ENCODE data around the gene RCAN3.
"Not testable (repeated sequence)": the region's sequence is repeated elsewhere in the genome, so short reads cannot be mapped to it uniquely, and the experiment has no call there.

Gene RCAN3

GRCh38 chr1:24514946-24515345 is 12.3 kb downstream of the RCAN3 start:
- no peak overlapping the region for H3K4me3 ChIP-seq (ENCODE audit: low read length)
- TF ChIP-seq CTCF (conservative IDR thresholded peaks at IDR 0.05; ENCODE audit: low read length) = no peak
- DNase-seq (ENCODE audit: low read depth) = no peak

- peak; percentile 74 for DNase-seq (ENCODE audit: low read depth)
These were observed 13.1 kb downstream of the RCAN3 start for GRCh38 chr1:24515671-24516209.

GRCh38 chr1:24516506-24516905 is 13.9 kb downstream of the RCAN3 start:
- no peak for DNase-seq (ENCODE audit: low read depth)
- TF ChIP-seq CTCF (conservative IDR thresholded peaks at IDR 0.05; ENCODE audit: low read length) = no peak

More at GRCh38 chr1:24515671-24516209, 13.1 kb downstream of the RCAN3 start:
- H3K4me3 ChIP-seq (ENCODE audit: low read length) = not testable (repeated sequence)

GRCh38 chr1:24517898-24518297 is 15.3 kb downstream of the RCAN3 start:
- DNase-seq (ENCODE audit: low read depth) = no peak
- TF ChIP-seq CTCF (conservative IDR thresholded peaks at IDR 0.05; ENCODE audit: low read length) = no peak
- H3K4me3 ChIP-seq (ENCODE audit: low read length) = no peak overlapping the region

More at GRCh38 chr1:24516506-24516905, 13.9 kb downstream of the RCAN3 start:
- no peak overlapping the region for H3K4me3 ChIP-seq (ENCODE audit: low read length)

GRCh38 chr1:24520282-24520681 is 17.6 kb downstream of the RCAN3 start:
- not testable (repeated sequence) for H3K4me3 ChIP-seq (ENCODE audit: low read length); DNase-seq (ENCODE audit: low read depth)

- no peak for TF ChIP-seq CTCF (conservative IDR thresholded peaks at IDR 0.05; ENCODE audit: low read length)
- H3K4me3 ChIP-seq (ENCODE audit: low read length) = no peak overlapping the region
- DNase-seq (ENCODE audit: low read depth) = no peak
These were observed 23.0 kb downstream of the RCAN3 start for GRCh38 chr1:24525606-24526005.

- no peak overlapping the region for H3K4me3 ChIP-seq (ENCODE audit: low read length)
- TF ChIP-seq CTCF (conservative IDR thresholded peaks at IDR 0.05; ENCODE audit: low read length) = no peak
- DNase-seq (ENCODE audit: low read depth) = no peak
These were observed 23.4 kb downstream of the RCAN3 start for GRCh38 chr1:24526045-24526444.

GRCh38 chr1:24526940-24527542 is 24.4 kb downstream of the RCAN3 start:
- peak; percentile 11 for DNase-seq (ENCODE audit: low read depth)
- H3K4me3 ChIP-seq (ENCODE audit: low read length) = no peak overlapping the region
- TF ChIP-seq CTCF (conservative IDR thresholded peaks at IDR 0.05; ENCODE audit: low read length) = peak; percentile 58

All from AG10803 (cell line).